MCF 10A (cell line): Measurements from ENCODE around the gene CAPRIN2. TPM values are rescaled to one million over a fixed set of nuclear protein-coding genes. Genes with fewer than 3 reads are reported as not detected.

ENCODE experiments used
- BruUV-seq: library from RNA; stranded (reverse); fragments of 400-500 nt; replicated peaks from 2 replicates; lab custom pipeline; 2021; lab: Mats Ljungman, UMichigan
- CTCF ChIA-PET: fragments of 300-600 bp; sonication (Branson Sonifier 250); formaldehyde crosslinking; extraction: SDS; loops from one replicate; lab custom pipeline; 2021; ENCODE audit warnings: antibody characterized with exemption, inconsistent platforms; lab: Yijun Ruan, JAX
- POLR2A ChIA-PET: fragments of 300-600, 350-650 bp; sonication (Branson Sonifier 250); formaldehyde crosslinking; extraction: SDS; loops from one replicate; lab custom pipeline; 2020; ENCODE audit warnings: antibody characterized with exemption, inconsistent platforms; lab: Yijun Ruan, JAX
- DNase-seq: peaks from one replicate; pipeline ENCODE4 v3.0.0-alpha.2; 2018; ENCODE audit not compliant: unreplicated experiment
- H3K27ac Mint-ChIP-seq: one replicate; pipeline ENCODE4 v1.8.0; 2022; ENCODE audit warnings: mild to moderate bottlenecking, low read depth, mixed read lengths; ENCODE audit not compliant: unreplicated experiment
- H3K27me3 Mint-ChIP-seq: one replicate; pipeline ENCODE4 v1.8.0; 2022; ENCODE audit warnings: mixed read lengths; ENCODE audit not compliant: insufficient read depth, unreplicated experiment
- H3K36me3 Mint-ChIP-seq: one replicate; pipeline ENCODE4 v1.8.0; 2022; ENCODE audit warnings: mild to moderate bottlenecking, moderate library complexity, mixed read lengths; ENCODE audit not compliant: insufficient read depth, unreplicated experiment
- H3K4me1 Mint-ChIP-seq: one replicate; pipeline ENCODE4 v1.8.0; 2022; ENCODE audit warnings: mixed read lengths; ENCODE audit not compliant: insufficient read depth, unreplicated experiment
- H3K4me3 Mint-ChIP-seq: one replicate; pipeline ENCODE4 v1.8.0; 2022; ENCODE audit warnings: mild to moderate bottlenecking, moderate library complexity, mixed read lengths; ENCODE audit not compliant: unreplicated experiment
- H3K9me3 Mint-ChIP-seq: one replicate; pipeline ENCODE4 v1.8.0; 2022; ENCODE audit warnings: mixed read lengths; ENCODE audit not compliant: unreplicated experiment
- CTCF ChIP-seq: fragments of 200-600 bp; IDR thresholded peaks from one replicate; pipeline ENCODE4 v1.8.0; 2022; ENCODE audit warnings: antibody characterized with exemption, mild to moderate bottlenecking; ENCODE audit not compliant: unreplicated experiment
- intact Hi-C: fragments of 100-400 bp; cut with micrococcal nuclease; formaldehyde crosslinking; loops from 2 replicates; pipeline ENCODE4 v1.14.1; 2022
- total RNA-seq: library from RNA; stranded (reverse); gene quantifications from 2 replicates; pipeline ENCODE4 v1.2.3, GENCODE V29; 2022

CAPRIN2 gene
- total RNA-seq, 1 experiment from 2014 or later: 33.0 TPM

- ChIA-PET POLR2A (interaction anchor here (0.6 to 3.6 kb wide), 19 partner anchors 9 to 1903 kb away, joined by 3 to 75 read pairs (median 4); partner anchors contain the start of genes CAPRIN2 and ERGIC2), CTCF (interaction anchor here (0.8 to 2.8 kb wide), 14 partner anchors 9 to 1319 kb away, joined by 3 to 26 read pairs (median 3); partner anchors contain the start of gene CAPRIN2)
- peaks cover 30% of the 10 kb centered on the region for H3K4me1 Mint-ChIP-seq
- H3K27me3 Mint-ChIP-seq: no peaks in the 10 kb centered on the region
- BruUV-seq: no TSS peak
- H3K36me3 Mint-ChIP-seq: peaks cover 7% of the 10 kb centered on the region
- H3K9me3 Mint-ChIP-seq: no peaks in the 10 kb centered on the region
- DNase-seq: peak; percentile 56
- peak overlapping the region; percentile 93 for H3K4me3 Mint-ChIP-seq
- intact Hi-C loops: loop anchor here (1.0 to 5.0 kb wide), 3 partner anchors 60 to 1177 kb away; partner anchors contain the start of gene CAPRIN2
- no peak for TF ChIP-seq CTCF
- H3K27ac Mint-ChIP-seq: peak overlapping the region; percentile 92
Measured at GRCh38 chr12:30694412-30695198, 60.1 kb downstream of the CAPRIN2 start.

- no peak for DNase-seq
- CTCF ChIA-PET: no interaction called here
- BruUV-seq: no TSS peak
- Mint-ChIP-seq H3K27me3 (no peaks in the 10 kb centered on the region), H3K4me3 (no peak overlapping the region), H3K36me3 (peaks cover 11% of the 10 kb centered on the region), H3K4me1 (peaks cover 32% of the 10 kb centered on the region), H3K9me3 (no peaks in the 10 kb centered on the region), H3K27ac (no peak overlapping the region)
- TF ChIP-seq CTCF: no peak
- intact Hi-C loops: loop anchor here (5.0 kb wide), 1 partner anchor 1175 kb away; no protein-coding TSS in a partner anchor
- POLR2A ChIA-PET: interaction anchor here (0.6 to 1.9 kb wide), 3 partner anchors 10 to 122 kb away, joined by 3 to 6 read pairs (median 3); no protein-coding TSS in a partner anchor
Measured at GRCh38 chr12:30692470-30692869, 62.3 kb downstream of the CAPRIN2 start.

- ChIA-PET POLR2A (interaction anchor here (0.5 to 2.4 kb wide), 13 partner anchors 10 to 1311 kb away, joined by 3 to 11 read pairs (median 4); partner anchors contain the start of gene CAPRIN2), CTCF (interaction anchor here (0.7 to 1.5 kb wide), 4 partner anchors 8 to 1092 kb away, joined by 3 to 5 read pairs (median 4); no protein-coding TSS in a partner anchor)
- peaks cover 32% of the 10 kb centered on the region for H3K4me1 Mint-ChIP-seq
- BruUV-seq: no TSS peak
- H3K27ac Mint-ChIP-seq: peak overlapping the region; percentile 33
- DNase-seq: peak; percentile 71
- no peak for TF ChIP-seq CTCF
- no peaks in the 10 kb centered on the region for H3K9me3 Mint-ChIP-seq
- H3K27me3 Mint-ChIP-seq: no peaks in the 10 kb centered on the region
- no peak overlapping the region for H3K4me3 Mint-ChIP-seq
- H3K36me3 Mint-ChIP-seq: peaks cover 14% of the 10 kb centered on the region
- intact Hi-C loops: loop anchor here (5.0 kb wide), 1 partner anchor 1174 kb away; no protein-coding TSS in a partner anchor
Measured at GRCh38 chr12:30691122-30691879, 63.5 kb downstream of the CAPRIN2 start.
